ENCODE data around the gene RHOV.
"Not testable (repeated sequence)": the region's sequence is repeated elsewhere in the genome, so short reads cannot be mapped to it uniquely, and the experiment has no call there.

Gene RHOV

GRCh38 chr15:40872791-40873693 lies 992 bp downstream of the RHOV start:
- no peak for DNase-seq (ENCODE audit: low spot score)

GRCh38 chr15:40871749-40872617 lies 2.1 kb downstream of the RHOV start:
- no peak for DNase-seq (ENCODE audit: low spot score)

- DNase-seq (ENCODE audit: low spot score) = no peak
Observed at GRCh38 chr15:40870716-40871115, 3.3 kb downstream of the RHOV start.

GRCh38 chr15:40869686-40870085 lies 4.3 kb downstream of the RHOV start:
- no peak for DNase-seq (ENCODE audit: low spot score)

- DNase-seq (ENCODE audit: low spot score) = no peak
Observed at GRCh38 chr15:40867199-40867598, 6.8 kb downstream of the RHOV start.

- DNase-seq (ENCODE audit: low spot score) = no peak
Observed at GRCh38 chr15:40863660-40864270, 10.3 kb downstream of the RHOV start.

- not testable (repeated sequence) for DNase-seq (ENCODE audit: low spot score)
Observed at GRCh38 chr15:40861147-40861546, 12.9 kb downstream of the RHOV start.

- peak; percentile 81 for DNase-seq (ENCODE audit: low spot score)
Observed at GRCh38 chr15:40859206-40859851, 14.7 kb downstream of the RHOV start.

GRCh38 chr15:40858706-40859105 lies 15.3 kb downstream of the RHOV start:
- DNase-seq (ENCODE audit: low spot score) = no peak

GRCh38 chr15:40857601-40858341 lies 16.3 kb downstream of the RHOV start:
- peak; percentile 91 for DNase-seq (ENCODE audit: low spot score)

GRCh38 chr15:40856746-40857145 lies 17.3 kb downstream of the RHOV start:
- no peak for DNase-seq (ENCODE audit: low spot score)

- DNase-seq (ENCODE audit: low spot score) = no peak
Observed at GRCh38 chr15:40855706-40856234, 18.3 kb downstream of the RHOV start.

- no peak for DNase-seq (ENCODE audit: low spot score)
Observed at GRCh38 chr15:40854161-40854560, 19.9 kb downstream of the RHOV start.

- DNase-seq (ENCODE audit: low spot score) = no peak
Observed at GRCh38 chr15:40853241-40853890, 20.7 kb downstream of the RHOV start.

- no peak for DNase-seq (ENCODE audit: low spot score)
Observed at GRCh38 chr15:40852529-40852928, 21.5 kb downstream of the RHOV start.

GRCh38 chr15:40850576-40851112 lies 23.4 kb downstream of the RHOV start:
- DNase-seq (ENCODE audit: low spot score) = no peak

- DNase-seq (ENCODE audit: low spot score) = no peak
Observed at GRCh38 chr15:40847223-40847961, 26.6 kb downstream of the RHOV start.

GRCh38 chr15:40846841-40847222 lies 27.2 kb downstream of the RHOV start:
- no peak for DNase-seq (ENCODE audit: low spot score)

GRCh38 chr15:40845511-40846284 lies 28.3 kb downstream of the RHOV start:
- no peak for DNase-seq (ENCODE audit: low spot score)

Data from AG08396 (cell line).